Measurements from ENCODE around the gene CACNG3. TPM values are rescaled to one million over a fixed set of nuclear protein-coding genes. Genes with fewer than 3 reads are reported as not detected.

The CACNG3 gene
- total RNA-seq, 1 experiment from 2014 or later, result not detected

DNA sequence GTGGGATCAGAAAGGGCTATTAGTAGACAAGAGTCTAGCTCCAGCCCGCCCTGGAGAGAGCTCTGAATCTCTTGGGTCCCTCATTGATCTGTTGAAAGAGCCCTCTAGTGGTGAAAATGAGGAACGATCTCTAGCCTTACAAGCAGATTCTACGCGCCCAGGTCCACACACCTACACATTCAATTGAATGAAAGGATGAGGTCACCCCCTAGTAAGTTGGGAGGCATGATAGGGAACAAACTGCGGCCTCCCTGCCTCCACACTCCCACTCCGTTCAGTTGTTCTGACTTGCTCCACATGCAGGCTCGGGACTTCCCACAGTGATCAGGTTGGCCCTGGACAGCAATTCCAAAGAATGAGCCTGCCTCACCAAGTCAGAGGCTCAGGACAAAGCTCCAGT lies 2.9 kb upstream of the CACNG3 start:
- Histone ChIP-seq H3K9me3 (ENCODE audit: insufficient read depth, low read depth) (no peaks in the 10 kb centered on the region), H2AFZ (no peak overlapping the region), H3K27me3 (ENCODE audit: insufficient read depth, low read depth) (peaks cover 29% of the 10 kb centered on the region), H3K4me1 (replicated peaks; ENCODE audit: insufficient read depth) (no peaks in the 10 kb centered on the region), H3K4me2 (no peak overlapping the region), H3K36me3 (ENCODE audit: low read depth) (no peaks in the 10 kb centered on the region), H3K4me3 (no peak overlapping the region), H3F3A (ENCODE audit: insufficient read depth, low read depth) (no peaks in the 10 kb centered on the region), H4K20me1 (ENCODE audit: insufficient read depth) (no peaks in the 10 kb centered on the region), H3K9me2 (ENCODE audit: insufficient read depth) (no peaks in the 10 kb centered on the region), H3K79me2 (ENCODE audit: low read depth) (no peaks in the 10 kb centered on the region), H3K27ac (no peak overlapping the region)
- intact Hi-C loops (cut with micrococcal nuclease; ENCODE audit: unreplicated experiment), result no loop called here
- TF ChIP-seq, protein P1, sequence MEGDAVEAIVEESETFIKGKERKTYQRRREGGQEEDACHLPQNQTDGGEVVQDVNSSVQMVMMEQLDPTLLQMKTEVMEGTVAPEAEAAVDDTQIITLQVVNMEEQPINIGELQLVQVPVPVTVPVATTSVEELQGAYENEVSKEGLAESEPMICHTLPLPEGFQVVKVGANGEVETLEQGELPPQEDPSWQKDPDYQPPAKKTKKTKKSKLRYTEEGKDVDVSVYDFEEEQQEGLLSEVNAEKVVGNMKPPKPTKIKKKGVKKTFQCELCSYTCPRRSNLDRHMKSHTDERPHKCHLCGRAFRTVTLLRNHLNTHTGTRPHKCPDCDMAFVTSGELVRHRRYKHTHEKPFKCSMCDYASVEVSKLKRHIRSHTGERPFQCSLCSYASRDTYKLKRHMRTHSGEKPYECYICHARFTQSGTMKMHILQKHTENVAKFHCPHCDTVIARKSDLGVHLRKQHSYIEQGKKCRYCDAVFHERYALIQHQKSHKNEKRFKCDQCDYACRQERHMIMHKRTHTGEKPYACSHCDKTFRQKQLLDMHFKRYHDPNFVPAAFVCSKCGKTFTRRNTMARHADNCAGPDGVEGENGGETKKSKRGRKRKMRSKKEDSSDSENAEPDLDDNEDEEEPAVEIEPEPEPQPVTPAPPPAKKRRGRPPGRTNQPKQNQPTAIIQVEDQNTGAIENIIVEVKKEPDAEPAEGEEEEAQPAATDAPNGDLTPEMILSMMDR (conservative IDR thresholded peaks at IDR 0.05), result peak; percentile 82
- no peak for TF ChIP-seq EZH2 (IDR thresholded peaks at IDR 0.05; ENCODE audit: low read depth)
- ChIA-PET CTCF (interaction anchor here (0.6 kb wide), 1 partner anchor 892 kb away, joined by 3 read pairs; no protein-coding TSS in a partner anchor), POLR2A (ENCODE audit: unreplicated experiment) (no interaction called here)
- peak in 1 of 2 experiments; percentile 11 for DNase-seq
- no TSS peak for BruUV-seq (replicated peaks)

DNA sequence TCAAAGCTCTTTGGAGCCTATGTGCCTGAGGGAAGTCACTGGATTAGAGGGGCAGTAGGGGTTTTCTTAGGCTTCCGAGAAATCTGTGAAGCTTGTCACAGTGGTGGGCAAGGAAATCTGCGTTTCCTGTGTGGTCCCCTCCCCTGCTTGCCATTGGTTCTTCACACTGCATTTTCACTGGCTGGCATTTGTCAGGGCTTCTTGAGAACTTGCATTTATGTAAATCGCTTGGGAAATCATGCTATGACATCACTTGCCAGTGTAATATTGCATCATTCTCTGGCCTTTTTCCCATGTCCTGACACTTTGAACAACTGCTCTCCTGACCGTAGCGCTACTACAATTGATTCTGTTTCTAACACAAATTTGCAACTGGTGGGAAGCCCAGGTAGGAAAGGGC lies 1.8 kb downstream of the CACNG3 start:
- POLR2A ChIA-PET (ENCODE audit: unreplicated experiment), result no interaction called here
- DNase-seq, result no peak

DNA sequence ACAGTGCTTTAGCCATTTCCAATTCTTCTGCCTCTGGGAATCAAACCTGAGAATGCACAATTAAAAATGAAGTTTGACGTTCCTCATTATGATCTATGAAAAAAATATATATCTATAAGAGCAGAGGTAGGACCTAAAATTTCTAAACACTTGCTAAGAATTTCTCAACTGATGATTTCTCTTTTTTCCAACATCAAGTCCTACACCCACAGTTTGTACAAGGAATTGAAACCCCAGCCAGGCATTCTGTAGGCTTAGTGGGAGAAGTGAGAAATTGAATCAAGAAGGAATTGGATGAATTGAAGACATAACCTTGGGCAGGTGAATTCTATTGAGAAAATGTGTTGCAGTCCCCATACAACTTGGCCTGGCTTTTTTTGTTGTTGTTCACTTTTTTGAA lies 2.7 kb downstream of the CACNG3 start:
- ChIA-PET CTCF (no interaction called here), POLR2A (ENCODE audit: unreplicated experiment) (no interaction called here)
- Histone ChIP-seq H3K79me2 (ENCODE audit: low read depth) (no peaks in the 10 kb centered on the region), H3K27ac (no peak overlapping the region), H3K4me1 (replicated peaks; ENCODE audit: insufficient read depth) (no peaks in the 10 kb centered on the region), H3K36me3 (ENCODE audit: low read depth) (no peaks in the 10 kb centered on the region), H3K9me2 (ENCODE audit: insufficient read depth) (no peaks in the 10 kb centered on the region), H3K9me3 (ENCODE audit: insufficient read depth, low read depth) (no peaks in the 10 kb centered on the region), H3K4me3 (no peak overlapping the region), H3K4me2 (no peak overlapping the region), H3F3A (ENCODE audit: insufficient read depth, low read depth) (no peaks in the 10 kb centered on the region), H2AFZ (no peak overlapping the region), H4K20me1 (ENCODE audit: insufficient read depth) (no peaks in the 10 kb centered on the region), H3K27me3 (ENCODE audit: insufficient read depth, low read depth) (peaks cover 28% of the 10 kb centered on the region)
- BruUV-seq (replicated peaks), result no TSS peak
- no peak for DNase-seq
- intact Hi-C loops (cut with micrococcal nuclease; ENCODE audit: unreplicated experiment), result no loop called here
- TF ChIP-seq, protein P1 (conservative IDR thresholded peaks at IDR 0.05), result no peak
- TF ChIP-seq EZH2 (IDR thresholded peaks at IDR 0.05; ENCODE audit: low read depth), result no peak

More for the DNA sequence above, 1.8 kb downstream of the CACNG3 start:
- intact Hi-C loops (cut with micrococcal nuclease; ENCODE audit: unreplicated experiment), result no loop called here
- H3K79me2 ChIP-seq (ENCODE audit: low read depth), result no peaks in the 10 kb centered on the region
- no peak overlapping the region for H3K4me3 ChIP-seq
- H3K36me3 ChIP-seq (ENCODE audit: low read depth), result no peaks in the 10 kb centered on the region
- no peaks in the 10 kb centered on the region for H4K20me1 ChIP-seq (ENCODE audit: insufficient read depth)
- CTCF ChIA-PET, result no interaction called here
- TF ChIP-seq, protein P1 (conservative IDR thresholded peaks at IDR 0.05), result no peak
- TF ChIP-seq EZH2 (IDR thresholded peaks at IDR 0.05; ENCODE audit: low read depth), result no peak
- no peaks in the 10 kb centered on the region for H3F3A ChIP-seq (ENCODE audit: insufficient read depth, low read depth)
- peaks cover 32% of the 10 kb centered on the region for H3K27me3 ChIP-seq (ENCODE audit: insufficient read depth, low read depth)
- H2AFZ ChIP-seq, result no peak overlapping the region
- no peaks in the 10 kb centered on the region for H3K9me3 ChIP-seq (ENCODE audit: insufficient read depth, low read depth)
- no peak overlapping the region for H3K4me2 ChIP-seq
- H3K27ac ChIP-seq, result no peak overlapping the region
- H3K4me1 ChIP-seq (replicated peaks; ENCODE audit: insufficient read depth), result no peaks in the 10 kb centered on the region
- H3K9me2 ChIP-seq (ENCODE audit: insufficient read depth), result no peaks in the 10 kb centered on the region
- BruUV-seq (replicated peaks), result no TSS peak

All from PC-9 (cell line).